Heart left ventricle (tissue), 16 donors: ENCODE data around the gene NCAM1. TPM values are rescaled to one million over a fixed set of nuclear protein-coding genes. Genes with fewer than 3 reads are reported as not detected.

Experiments
- ATAC-seq, 4 donors: fragments of 200-7000 bp; cut with Tn5 transposase; one replicate each; pipeline ENCODE4 v1.9.1; 2020 to 2022; ENCODE audit warnings: moderate library complexity in 4 of 4, mild to moderate bottlenecking in 3 of 4, moderate number of reproducible peaks in 1 of 4
- DNase-seq, 5 donors: peaks; one replicate each; pipeline ENCODE4 v3.0.0-alpha.2; 2020
- H3K27ac ChIP-seq, 12 donors: fragments of 200-600 bp; sonication (generic) in 4 of 12; one replicate each; pipeline versions ENCODE4 v1.5.0 to v1.8.0; 2016 to 2022; ENCODE audit warnings: mild to moderate bottlenecking in 2 of 12
- H3K27me3 ChIP-seq, 9 donors: fragments of 200-600 bp; sonication (generic) in 2 of 9; one replicate each; pipeline versions ENCODE4 v1.5.1 to v1.8.0; 2016 to 2022; ENCODE audit warnings: mild to moderate bottlenecking in 3 of 9
- H3K36me3 ChIP-seq, 9 donors: fragments of 200-600 bp; sonication (generic) in 2 of 9; one replicate each; pipeline versions ENCODE4 v1.5.0 to v1.8.0; 2018 to 2022; ENCODE audit warnings: mild to moderate bottlenecking in 2 of 9
- H3K4me1 ChIP-seq, 12 donors: fragments of 200-600 bp; sonication (generic) in 4 of 12; one replicate each; pipeline versions ENCODE4 v1.5.0 to v1.8.0; 2016 to 2022; ENCODE audit warnings: mild to moderate bottlenecking in 3 of 12
- H3K4me3 ChIP-seq, 12 donors: fragments of 200-600 bp; sonication (generic) in 4 of 12; one replicate each; pipeline versions ENCODE4 v1.5.0 to v1.8.0; 2017 to 2022; ENCODE audit warnings: mild to moderate bottlenecking in 9 of 12, moderate library complexity in 4 of 12
- H3K9me3 ChIP-seq, 12 donors: fragments of 200-600 bp; sonication (generic) in 4 of 12; one replicate each; pipeline versions ENCODE4 v1.5.0 to v1.8.0; 2016 to 2022; ENCODE audit warnings: mild to moderate bottlenecking in 1 of 12
- POLR2A ChIP-seq, 2 donors: fragments of 450-650 bp; IDR thresholded peaks; one replicate each; pipeline ENCODE4 v1.6.1; 2017; ENCODE audit warnings: antibody characterized with exemption in 2 of 2, mild to moderate bottlenecking in 2 of 2, moderate library complexity in 2 of 2
- WGBS, 4 donors: extraction: QIAGEN DNeasy Blood & Tissue Kit in 2 of 4; methylation state at CpG; one replicate each; pipeline versions ENCODE4 v1.1.5 to v1.1.7; 2013 to 2018; 5-methylcytosine and 5-hydroxymethylcytosine counted together
- intact Hi-C, 10 donors: fragments of 100-400 bp; cut with DNase I; formaldehyde crosslinking; loops; one replicate each; pipeline versions ENCODE4 v1.11.1 to v1.14.2; 2022
- polyA plus RNA-seq, 2 donors: library from polyadenylated mRNA; stranded (reverse); fragments of 200-250 nt; gene quantifications; one replicate each; pipeline ENCODE4 v1.2.3, GENCODE V29; 2013
- total RNA-seq, 9 donors: library from RNA; depleted of rRNA in 2 of 9; stranded (reverse); fragments of >200 nt in 2 of 9; fragmentation: NEBNext Ultra II Directional in 3 of 9; extraction: Animal tissue kit (Norgen Biotek cat#: 25700) in 3 of 9; gene quantifications; one replicate each; pipeline versions ENCODE4 v1.1.0 to v1.2.4, GENCODE V29; 2016 to 2023
- TF ChIP-seq, protein P1 (sequence below), 12 donors: fragments of 200-600 bp; sonication (generic) in 4 of 12; IDR thresholded peaks; one replicate each; pipeline versions ENCODE4 v1.5.0 to v1.8.0; 2018 to 2022; ENCODE audit warnings: antibody characterized with exemption in 12 of 12, mild to moderate bottlenecking in 5 of 12
- donor health status: ischemic (EF 13 %, LVEDD 7.1; RV severe dilation, severe dysfunction).
- donor health status: healthy with polysubstance abuse.
- donor health status: DM: no; HTN: yes; CAD: no.
- donor health status: DM: no; HTN: no; CAD: no.
- donor health status: ischemic (EF 25% LVEDD 6.9; RV normal size, moderate dysfunction).
- donor health status: ischemic (EF 25% LVEDD 5.7; RV mildly dilated, moderate dysfunction).
- donor health status: healthy.
- donor health status: DM: yes; HTN: yes; CAD: no.
- donor health status: ischemic (EF 35%, LVEDD 5.7; RV mildly dilated, moderate dysfunction).
- donor health status: nonischemic (EF 11% LVEDD 7.7; RV severe dilation, severe dysfunction).
- donor health status: DM: yes; HTN: yes; CAD: no.
- donor health status: PGD.
- donor health status: ischemic (EF 29% LVEDD 5.4; RV normal size, mild dysfunction).
- donor health status: nonischemic (EF 23%, LVEDD 6.1; RV moderate dilation, normal function).

Gene NCAM1
- total and polyA plus RNA-seq, 11 donors: 78.0 to 753 (median 389) TPM

DNA sequence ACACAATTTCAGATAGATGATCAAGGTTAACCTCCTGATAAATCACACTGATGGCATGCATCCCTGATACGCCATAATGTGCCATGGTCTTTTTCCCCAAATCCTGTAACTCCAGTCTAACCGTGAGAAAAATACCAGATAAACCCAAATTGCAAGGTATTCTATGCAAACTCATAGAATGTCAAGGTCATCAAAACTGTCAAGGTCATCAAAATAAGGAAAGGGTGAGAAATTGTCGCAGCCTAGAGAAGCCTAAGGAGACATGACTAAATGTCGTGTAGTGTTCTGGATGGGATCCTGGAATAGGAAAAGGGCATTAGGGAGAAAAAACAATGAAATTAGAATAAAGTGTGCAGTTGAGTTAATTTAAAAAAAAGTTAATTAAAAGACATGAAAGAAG, 357.9 kb downstream of the NCAM1 start:
- Histone ChIP-seq H3K36me3 (peaks cover 0 to 45% (median 20%) of the 10 kb centered on the region in 9 donors), H3K9me3 (peaks cover 0 to 7% (median 0%) of the 10 kb centered on the region in 12 donors), H3K4me3 (no peak overlapping the region), H3K27ac (no peak overlapping the region), H3K27me3 (no peaks in the 10 kb centered on the region), H3K4me1 (peaks cover 0 to 13% (median 4%) of the 10 kb centered on the region in 12 donors)
- WGBS, 4 donors: 96 to 97% (median 96%) methylated on average over 4 of the region's 4 CpGs
- intact Hi-C loops: no loop called here
- TF ChIP-seq, protein P1, sequence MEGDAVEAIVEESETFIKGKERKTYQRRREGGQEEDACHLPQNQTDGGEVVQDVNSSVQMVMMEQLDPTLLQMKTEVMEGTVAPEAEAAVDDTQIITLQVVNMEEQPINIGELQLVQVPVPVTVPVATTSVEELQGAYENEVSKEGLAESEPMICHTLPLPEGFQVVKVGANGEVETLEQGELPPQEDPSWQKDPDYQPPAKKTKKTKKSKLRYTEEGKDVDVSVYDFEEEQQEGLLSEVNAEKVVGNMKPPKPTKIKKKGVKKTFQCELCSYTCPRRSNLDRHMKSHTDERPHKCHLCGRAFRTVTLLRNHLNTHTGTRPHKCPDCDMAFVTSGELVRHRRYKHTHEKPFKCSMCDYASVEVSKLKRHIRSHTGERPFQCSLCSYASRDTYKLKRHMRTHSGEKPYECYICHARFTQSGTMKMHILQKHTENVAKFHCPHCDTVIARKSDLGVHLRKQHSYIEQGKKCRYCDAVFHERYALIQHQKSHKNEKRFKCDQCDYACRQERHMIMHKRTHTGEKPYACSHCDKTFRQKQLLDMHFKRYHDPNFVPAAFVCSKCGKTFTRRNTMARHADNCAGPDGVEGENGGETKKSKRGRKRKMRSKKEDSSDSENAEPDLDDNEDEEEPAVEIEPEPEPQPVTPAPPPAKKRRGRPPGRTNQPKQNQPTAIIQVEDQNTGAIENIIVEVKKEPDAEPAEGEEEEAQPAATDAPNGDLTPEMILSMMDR (IDR thresholded peaks at IDR 0.05): no peak
- no peak for TF ChIP-seq POLR2A (IDR thresholded peaks at IDR 0.05)
- ATAC-seq (no peak), DNase-seq (no peak)

DNA sequence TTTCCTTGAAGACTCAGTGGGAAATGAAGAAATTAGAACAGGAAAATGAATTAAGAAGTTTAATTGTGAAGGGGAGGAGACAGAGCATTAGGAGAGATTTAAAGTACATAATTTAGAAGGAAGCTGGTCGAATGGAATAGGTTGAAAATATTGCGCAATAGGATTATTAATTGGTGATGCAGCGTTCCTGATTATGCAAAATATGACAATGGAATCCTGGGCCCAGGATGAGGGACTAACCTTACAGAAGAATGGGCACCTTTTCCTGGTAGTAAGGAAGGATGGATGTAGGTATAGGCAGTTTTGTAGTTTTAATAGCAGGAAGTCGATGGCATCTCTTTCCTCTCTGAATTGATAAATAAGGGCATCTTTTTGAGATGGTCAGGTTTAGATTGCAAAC, 360.9 kb downstream of the NCAM1 start:
- H3K4me1 ChIP-seq: no peaks in the 10 kb centered on the region
- no peak for ATAC-seq
- no peaks in the 10 kb centered on the region for H3K27me3 ChIP-seq
- no peak overlapping the region for H3K27ac ChIP-seq
- WGBS, 4 donors: 56 to 84% (median 79%) methylated on average over 4 of the region's 4 CpGs
- H3K9me3 ChIP-seq: peaks cover 0 to 7% (median 0%) of the 10 kb centered on the region in 12 donors
- intact Hi-C loops: loop anchor here in 1 of 10 donors (10.0 kb wide), 1 partner anchor 443 kb away; no protein-coding TSS in a partner anchor
- no peak for DNase-seq
- no peak overlapping the region for H3K4me3 ChIP-seq
- TF ChIP-seq, protein P1 (IDR thresholded peaks at IDR 0.05): no peak
- TF ChIP-seq POLR2A (IDR thresholded peaks at IDR 0.05): no peak
- peaks cover 0 to 71% (median 39%) of the 10 kb centered on the region in 9 donors for H3K36me3 ChIP-seq

DNA sequence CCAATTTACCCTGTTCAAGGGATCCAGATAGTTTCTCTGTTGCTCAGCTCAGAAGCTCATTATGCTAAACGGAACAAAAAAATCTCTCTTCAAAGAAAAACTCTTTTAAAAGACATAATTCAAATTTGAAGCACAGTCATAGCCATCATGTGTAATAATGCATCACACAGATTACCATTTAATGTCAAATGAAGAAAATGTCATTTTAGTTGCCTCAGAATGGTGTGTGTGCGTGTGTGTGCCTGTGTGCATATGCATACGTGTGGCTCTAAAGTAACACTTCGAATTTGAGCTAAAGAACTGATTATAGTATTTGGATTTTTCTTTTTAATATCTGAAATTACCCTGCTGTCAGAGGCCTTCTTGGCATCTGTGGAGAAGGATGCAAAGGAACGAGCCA, 363.0 kb downstream of the NCAM1 start:
- no peak for DNase-seq
- H3K36me3 ChIP-seq: peaks cover 0 to 73% (median 45%) of the 10 kb centered on the region in 9 donors
- H3K27ac ChIP-seq: no peak overlapping the region
- intact Hi-C loops: loop anchor here in 1 of 10 donors (10.0 kb wide), 1 partner anchor 441 kb away; no protein-coding TSS in a partner anchor
- no peak for TF ChIP-seq POLR2A (IDR thresholded peaks at IDR 0.05)
- H3K9me3 ChIP-seq: peaks cover 0 to 7% (median 0%) of the 10 kb centered on the region in 12 donors
- no peaks in the 10 kb centered on the region for H3K27me3 ChIP-seq
- H3K4me3 ChIP-seq: no peak overlapping the region
- no peak for ATAC-seq
- no peaks in the 10 kb centered on the region for H3K4me1 ChIP-seq
- 94 to 97% (median 96%) methylated on average over 5 of the region's 5 CpGs for whole genome bisulfite sequencing, 4 donors
